Measurements from ENCODE around the gene ARL2BP.
A peak's percentile ranks its signal among the peaks of the same experiment; 100 is the strongest.
"Not testable (repeated sequence)": the region's sequence is repeated elsewhere in the genome, so short reads cannot be mapped to it uniquely, and the experiment has no call there.

Gene ARL2BP

DNA sequence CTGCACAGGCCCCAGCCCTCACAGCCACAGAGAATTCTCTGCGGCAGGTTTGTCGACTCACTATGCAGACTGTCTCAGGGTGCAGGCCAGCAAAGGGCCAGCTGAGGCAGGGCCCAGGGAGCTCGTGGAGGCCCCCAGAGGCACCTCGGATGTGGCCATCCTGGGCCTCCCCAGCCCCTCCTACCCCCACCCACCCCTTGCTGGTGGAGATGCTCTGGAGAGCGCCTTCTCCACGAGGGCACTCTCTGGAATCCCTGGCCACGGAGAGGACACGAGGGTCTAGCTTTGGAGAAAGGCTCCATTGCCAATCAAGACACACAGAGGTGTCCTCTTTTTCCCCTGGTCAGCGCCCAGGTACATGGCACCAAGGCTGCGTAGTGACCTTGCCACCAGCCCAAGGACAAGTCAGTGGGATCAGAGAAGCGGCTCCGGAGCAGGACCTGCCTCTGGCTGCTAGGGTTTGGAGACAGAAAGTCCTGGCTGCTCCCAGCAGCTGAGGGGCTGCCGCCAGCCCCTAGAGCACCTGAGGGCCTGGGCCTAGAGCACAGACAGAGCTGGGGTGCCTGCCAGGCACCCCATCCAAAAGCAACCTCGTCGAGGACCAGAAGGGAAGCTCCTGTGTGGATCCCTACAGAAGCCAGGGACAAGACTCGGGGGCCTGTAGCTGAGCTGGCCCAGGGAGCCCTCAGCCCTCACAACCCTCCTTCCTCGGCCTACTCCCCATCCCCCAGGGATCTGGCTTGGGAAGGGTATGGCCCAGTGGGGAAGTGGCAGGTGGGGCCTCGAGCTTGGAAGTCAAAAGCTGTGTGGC lies 18.7 kb downstream of the ARL2BP start:
- DNase-seq, result no peak

DNA sequence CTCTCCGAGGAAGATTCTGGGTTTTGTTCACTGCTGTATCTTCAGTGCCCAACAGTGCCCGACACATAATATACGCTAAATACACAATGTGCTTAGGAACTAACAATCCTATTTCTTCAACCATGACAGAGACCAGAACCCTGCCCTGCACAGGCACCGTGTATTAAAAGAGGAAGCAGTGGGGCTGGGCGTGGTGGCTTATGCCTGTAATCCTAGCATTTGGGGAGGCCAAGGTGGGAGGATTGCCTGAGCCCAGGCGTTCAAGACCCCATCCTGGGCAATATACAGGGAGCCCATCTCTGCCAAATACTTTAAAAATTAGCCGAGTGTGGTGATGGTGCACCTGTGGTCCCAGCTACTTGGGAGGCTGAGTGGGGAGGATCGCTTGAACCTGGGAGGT lies 19.3 kb downstream of the ARL2BP start:
- DNase-seq, result no peak

DNA sequence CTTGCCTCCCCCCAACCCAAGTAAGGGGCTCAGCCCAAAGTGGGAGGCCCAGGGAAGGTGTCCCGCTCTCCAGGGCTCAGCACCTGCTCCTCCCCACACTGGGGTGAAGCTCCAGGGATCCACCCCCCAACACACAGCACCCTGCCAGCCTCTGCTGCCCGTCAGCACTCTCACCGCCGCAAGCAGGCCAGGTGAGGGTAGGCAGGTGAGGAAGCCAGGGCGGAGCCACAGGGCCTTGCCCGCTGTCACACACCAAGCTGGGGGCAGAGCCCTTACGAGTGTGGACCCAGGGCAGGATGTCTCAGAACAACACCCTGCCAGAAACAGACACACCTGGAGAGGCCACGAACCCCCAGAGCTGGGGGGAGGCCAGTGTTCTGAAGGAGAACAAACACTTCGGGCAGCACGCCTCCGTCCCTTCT lies 19.9 kb downstream of the ARL2BP start:
- DNase-seq, result no peak

DNA sequence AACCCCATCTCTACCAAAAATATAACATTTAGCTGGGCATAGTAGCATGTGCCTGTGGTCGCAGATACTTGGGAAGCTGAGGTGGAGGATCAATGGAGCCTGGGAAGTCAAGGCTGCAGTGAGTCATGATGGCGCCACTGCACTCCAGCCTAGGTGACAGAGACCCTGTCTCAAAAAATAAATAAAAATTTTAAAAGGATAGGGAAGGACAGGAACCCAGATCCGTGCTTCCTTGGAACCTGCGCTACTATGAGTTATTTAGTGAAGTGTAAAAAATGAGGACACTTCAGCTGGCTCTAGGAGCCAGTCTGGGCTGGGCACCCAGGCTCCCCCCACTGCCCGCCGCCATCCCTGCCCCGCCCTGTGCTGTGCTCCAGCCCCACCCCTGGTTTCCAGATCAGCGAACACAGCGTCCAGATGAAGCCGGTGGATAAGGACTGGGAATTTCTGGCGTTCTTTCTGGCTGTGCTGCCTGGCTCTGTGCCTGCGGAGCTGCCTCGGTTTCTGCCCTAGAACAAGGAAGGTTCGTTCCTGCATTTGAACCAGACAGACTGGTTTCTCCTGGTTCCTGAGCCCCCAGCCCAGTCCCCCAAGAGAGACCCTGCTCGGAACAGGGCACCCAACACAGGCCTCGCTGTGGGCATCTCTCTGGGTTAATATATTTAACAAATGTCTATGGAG lies 20.9 kb downstream of the ARL2BP start:
- DNase-seq, result no peak

DNA sequence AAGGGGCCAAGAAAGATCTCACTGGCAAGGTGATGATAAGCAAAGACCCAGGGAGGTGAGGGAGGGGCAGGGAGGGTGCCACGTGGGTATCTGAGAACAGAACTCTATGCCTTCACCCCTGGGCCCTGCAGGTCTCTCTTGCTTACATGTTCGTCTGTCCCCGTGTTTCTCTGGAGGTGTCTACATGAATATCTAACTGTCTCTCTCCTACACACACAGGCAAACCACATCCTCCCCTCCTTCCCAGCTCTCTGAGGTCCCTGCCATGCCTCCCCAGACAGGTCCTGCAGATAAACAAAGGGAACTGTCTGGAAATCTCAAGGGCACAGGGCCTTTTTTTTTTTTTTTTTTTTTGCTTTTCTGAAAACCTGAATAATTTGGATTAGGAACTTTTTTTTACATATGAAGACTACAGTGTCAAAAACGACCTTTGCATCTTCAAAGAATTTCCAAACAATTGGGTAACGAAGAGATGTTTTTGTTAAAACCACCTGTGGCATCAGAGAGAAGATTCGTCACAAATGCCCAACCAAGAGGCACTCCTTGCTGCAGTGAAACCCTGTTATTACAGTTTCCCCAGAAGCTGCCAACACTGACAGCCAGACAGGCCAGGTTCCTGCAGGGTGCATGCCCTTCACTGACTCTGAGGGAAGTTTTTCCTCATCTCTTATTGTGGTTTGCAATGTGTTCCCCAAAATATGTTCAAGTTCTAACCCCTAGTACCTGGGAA lies 21.6 kb downstream of the ARL2BP start:
- peak; percentile 57 for DNase-seq

DNA sequence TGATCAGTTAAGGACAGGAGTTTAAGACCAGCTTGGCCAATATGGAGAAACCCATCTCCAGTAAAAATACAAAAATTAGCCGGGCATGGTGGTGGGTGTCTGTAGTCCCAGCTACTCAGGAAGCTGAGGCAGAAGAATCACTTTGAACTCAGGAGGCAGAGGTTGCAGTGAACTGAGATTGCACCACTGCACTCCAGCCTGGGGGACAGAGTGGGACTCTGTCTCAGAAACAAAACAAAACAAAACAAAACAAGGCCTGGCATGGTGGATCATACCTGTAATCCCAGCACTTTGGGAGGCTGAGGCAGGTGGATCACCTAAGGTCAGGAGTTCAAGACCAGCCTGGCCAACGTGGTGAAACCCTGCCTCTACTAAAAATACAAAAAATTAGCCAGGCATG lies 22.3 kb downstream of the ARL2BP start:
- DNase-seq, result peak; percentile 12

DNA sequence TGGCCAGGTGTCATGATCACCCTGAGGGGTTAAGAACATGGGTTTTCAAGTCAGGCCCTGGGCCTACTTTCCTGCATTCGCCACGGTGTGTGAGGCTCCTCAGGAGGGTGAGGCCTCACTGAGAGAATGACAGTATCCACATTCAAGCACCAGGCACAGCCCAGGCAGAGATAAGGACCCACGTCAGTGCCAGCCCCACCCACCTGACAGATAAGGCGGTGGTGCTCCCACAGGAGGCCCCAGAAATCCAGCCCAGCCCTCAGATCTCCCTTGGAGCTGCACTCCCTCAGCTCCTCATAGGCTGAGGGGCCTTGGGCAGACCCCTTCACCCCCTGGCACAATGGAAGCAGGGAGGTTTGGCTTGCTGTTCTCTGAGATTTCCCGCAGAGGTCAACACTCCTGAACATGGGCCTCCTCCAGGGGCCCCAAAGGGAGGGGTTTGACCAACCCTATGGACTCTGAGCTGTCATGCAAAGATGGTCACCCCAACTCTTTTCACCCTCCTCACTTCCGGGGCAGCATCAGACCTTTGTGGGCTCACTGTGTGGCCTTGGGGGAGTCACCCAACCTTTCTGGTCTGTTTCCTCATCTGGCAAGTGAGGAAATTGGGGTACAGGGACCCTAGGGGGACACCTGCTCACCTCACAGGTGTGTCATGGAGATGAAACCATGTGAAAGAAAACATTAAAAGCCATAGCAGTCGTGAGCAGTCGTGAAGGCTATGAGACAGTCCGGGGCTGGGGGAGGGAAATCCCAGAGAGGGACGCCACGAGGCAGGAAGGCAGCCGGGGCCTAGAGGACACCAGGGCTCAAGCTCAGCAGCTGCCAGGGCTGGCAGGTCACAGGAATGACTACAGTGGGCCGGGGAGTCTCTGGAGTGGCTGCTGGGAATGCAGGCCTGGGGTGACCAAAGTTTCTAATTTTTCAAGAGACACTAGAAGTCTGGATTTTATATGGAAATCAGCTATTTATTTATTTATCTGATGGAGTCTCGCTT lies 24.0 kb downstream of the ARL2BP start:
- no peak for DNase-seq

DNA sequence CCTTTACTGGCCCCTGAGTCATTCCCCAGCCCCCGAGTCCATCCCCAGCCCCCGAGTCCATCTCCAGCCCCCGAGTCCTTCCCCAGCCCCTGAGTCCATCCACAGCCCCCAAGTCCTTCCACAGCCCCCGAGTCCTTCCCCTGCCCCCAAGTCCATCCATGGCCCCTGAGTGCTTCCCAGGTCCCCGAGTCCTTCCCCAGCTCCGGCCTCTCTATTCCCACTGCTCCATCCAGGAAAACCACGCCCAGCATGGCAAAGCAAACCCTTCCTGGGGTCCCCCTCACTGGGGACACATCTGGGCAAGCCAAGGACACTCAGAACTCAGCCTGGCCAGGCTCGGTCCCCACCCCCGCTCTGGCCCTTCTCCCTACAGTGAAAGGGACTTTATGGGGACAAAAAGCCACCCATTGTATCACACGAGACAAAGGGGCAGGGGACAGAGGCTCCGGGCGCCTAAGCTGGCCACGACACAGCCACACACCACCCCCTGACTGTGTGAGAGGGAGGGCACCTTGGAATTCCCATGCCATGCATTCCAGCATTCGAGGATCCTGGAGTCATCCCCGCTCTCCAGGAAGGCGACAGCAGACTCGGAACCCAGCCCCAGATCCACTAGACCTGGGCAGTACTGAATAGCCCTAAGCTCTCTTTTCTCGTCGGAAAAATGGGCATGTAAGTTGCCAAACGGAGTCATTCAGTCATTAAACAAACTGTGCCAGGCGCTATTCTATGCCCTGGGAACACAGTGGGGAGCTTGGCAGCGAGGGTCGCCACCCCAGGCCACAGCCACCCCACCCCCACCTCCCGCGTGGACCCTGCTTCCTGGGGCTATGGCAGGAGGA lies 25.4 kb downstream of the ARL2BP start:
- DNase-seq, result no peak

DNA sequence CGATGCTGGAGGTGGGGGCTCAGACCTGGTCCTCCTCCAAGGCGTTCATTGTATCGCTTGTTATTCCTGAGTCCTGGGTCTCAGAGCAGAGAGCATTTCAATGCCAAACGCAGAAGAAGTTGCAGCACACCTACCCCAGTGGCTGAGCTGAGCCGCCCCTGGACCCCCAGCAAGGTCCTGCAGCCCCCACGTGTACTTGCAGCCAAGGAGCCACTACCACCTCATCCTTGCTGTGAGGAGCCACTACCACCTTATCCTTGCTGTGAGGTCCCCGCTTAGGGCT lies 25.9 kb downstream of the ARL2BP start:
- DNase-seq, result no peak

DNA sequence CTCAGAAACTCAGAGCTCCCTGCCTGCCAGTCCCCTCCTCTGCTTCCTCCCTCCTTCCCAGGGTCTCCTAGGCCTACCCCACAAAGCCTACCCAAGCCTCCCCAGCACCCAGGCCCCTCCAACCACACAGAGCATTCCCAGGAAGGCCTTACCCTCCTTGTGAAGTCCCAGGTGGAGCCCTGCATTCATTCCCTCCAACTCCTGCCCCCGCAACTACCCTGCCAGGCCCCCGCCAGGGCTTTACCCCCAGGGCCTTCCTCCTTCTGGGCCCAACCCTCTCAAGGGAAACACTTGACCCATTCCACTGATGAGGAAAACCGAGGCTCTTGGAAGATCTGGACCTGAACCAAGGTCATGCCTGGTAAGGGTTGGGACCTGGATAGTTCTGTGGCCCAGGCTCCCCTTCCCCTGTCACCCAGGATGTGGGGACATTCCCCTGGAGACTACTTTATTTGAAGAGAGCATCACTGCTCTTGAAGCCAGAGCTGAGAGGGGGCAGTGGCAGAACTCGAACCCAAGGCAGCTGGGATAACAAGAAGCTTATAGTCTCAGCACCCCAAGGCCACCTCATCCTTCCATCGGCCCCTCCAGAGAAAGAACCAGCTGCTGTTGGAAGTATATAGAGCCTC lies 26.9 kb downstream of the ARL2BP start:
- DNase-seq, result no peak

DNA sequence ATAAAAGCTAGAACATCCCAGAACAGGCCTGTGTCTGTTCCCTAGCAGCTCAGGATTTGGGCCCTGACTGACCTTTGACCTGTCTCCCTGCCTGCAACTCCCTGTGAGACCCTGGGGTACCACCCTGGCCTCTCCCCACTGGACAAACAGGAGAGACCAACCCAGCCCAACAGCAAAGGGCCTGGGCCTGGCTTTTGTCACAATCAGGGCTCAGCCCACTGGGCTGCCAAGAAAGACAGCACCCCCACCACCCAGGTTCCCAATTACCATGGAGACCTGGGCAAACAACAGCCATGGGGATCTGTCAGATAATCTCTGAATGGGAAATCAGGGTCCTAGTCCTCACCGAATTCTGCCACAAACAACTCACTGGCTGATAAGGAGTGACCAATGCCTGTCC lies 28.3 kb downstream of the ARL2BP start:
- DNase-seq, result no peak

DNA sequence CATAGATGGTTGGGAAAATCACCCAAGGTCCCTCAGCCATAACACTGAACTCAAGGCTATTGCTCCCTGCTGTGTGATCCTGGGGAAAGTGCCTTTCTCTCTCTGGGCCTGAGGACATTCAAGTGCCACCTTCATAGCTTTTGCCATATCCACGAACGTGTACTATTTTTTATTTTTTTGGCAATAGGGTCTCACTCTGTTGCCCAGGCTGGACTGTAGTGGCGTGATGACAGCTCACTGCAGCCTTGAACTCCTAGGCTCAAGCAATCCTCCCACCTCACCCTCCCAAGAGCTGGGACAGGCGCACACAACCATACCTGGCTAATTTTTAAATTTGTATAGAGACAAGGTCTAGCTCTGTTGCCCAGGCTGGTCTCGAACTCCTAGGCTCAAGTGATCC lies 28.8 kb downstream of the ARL2BP start:
- no peak for DNase-seq

DNA sequence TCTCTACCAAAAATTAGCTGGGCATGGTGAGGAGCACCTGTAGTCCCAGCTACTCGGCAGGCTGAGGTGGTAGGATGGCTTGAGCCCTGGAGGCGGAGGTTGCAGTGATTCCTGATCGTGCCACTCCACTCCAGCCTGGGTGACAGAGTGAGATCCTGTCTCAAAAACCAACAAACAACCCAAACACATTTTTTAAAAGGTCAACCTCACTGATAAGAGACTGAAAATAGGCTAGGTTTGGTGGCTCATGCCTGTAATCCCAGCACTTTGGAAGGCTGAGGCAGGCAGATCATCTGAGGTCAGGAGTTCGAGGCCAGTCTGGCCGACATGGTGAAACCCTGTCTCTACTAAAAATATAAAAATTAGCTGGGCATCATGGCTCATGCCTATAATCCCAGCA lies 30.9 kb downstream of the ARL2BP start:
- not testable (repeated sequence) for DNase-seq

DNA sequence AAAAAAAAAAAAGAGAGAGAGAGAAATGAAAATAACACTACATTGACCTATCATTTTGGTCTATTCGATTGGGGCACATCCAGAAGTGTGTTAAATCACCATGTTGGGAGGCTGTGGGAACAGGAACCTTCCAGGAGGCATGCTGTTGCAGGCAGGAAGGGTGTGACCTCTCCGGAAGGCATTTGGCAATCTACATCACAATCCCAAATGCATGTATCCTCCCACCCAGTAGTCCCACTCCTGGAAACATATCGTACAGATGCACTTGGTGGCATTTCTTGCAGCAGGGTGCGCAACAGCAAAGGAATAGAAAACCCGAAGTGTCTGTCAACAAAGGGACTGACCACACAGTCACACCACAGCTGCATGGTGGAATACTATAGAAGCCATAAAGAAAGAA lies 31.5 kb downstream of the ARL2BP start:
- no peak for DNase-seq

DNA sequence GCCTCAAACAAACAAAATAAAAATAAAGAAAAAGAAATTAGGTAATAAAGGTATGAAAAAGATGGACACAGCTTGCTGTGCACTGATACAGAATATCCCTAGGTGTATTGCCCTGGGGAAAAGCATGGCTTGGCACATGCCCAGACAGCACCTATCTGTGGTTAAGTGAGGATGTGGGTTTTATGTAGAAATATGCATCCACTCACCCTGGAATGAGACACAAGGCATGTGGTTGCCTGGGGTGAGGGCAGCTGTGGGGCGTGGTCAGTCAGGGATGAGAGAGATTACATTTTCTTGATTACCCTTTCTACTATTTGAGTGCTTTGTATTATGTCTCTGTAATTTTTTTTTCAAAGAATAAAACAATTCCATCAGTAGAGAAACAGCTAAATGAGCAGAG lies 32.5 kb downstream of the ARL2BP start:
- peak; percentile 80 for DNase-seq

DNA sequence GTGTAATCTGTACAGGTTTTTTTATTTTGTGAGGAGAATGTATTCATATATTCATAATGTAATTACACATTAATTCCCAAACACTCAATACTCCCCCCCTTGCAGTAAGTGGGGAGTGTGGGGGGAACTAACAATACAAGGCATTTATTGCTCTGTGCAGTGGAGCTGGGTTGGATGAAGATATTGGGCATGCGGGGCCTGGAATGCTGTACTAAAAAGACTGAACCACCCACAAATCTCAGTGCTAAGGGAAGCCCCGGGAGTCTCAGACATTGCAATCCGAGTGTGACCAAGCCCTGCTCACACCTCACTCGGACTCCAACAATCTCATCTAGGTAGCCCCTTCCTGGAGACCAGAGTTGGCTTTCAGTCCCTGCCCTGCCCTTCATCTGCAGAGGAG lies 33.4 kb downstream of the ARL2BP start:
- DNase-seq, result no peak

DNA sequence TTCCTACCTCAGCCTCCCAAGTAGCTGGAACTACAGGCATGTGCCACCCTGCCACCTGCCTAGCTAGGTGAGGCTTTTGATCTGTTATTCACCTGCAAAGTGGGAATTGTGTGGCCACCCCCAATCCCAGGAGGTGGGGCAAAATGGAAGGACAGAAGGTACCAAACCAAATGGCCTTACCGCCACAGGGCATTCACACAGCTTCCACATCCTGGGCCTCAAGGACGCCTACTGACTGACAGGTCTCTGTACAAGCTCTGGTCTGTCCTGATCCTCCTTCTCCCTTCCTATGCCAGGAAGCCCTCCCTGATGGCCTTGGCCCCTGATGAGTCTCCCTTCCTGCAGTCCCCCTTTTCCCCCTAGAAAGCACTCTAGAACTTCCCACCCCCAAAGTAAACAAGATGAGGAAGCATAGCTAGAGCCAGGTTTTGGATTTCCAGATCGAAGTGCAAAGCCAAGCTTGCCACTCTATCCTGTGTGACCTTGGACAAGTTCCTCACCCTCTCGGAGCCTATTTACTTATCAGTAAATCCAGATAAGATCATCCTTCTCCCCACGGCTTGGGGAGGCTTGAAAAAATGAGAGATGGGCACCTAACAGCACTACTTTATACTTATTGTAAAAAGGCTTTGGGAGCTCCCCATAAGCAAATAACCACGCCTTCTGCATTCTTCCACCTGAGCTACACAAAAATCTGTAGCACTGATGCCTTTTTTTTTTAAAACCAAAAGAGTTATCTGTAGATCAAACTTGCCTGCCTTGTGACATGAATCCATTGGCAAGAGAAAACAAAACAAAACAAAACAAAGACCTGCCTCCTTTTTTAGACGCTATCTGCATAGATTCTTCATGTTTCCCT lies 35.0 kb downstream of the ARL2BP start:
- peak; percentile 49 for DNase-seq

DNA sequence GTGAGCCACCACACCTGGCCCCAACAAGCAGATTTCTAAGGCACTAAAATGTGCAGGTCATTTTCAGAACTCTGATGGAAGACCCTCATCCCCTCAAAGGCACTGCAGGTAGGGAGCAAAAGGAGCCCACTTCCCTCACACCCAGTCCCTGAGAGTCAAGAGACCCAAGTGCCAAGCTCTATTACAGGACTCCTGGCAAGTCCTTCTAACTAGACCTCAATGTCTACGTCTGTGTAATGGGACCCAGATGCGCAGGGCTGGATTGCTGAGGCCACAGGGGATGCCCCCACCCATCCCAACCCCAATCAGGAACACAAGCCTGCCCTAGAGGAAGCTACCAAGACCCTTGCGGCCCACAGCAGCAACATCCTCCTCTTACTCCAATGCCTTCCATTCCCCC lies 36.7 kb downstream of the ARL2BP start:
- no peak for DNase-seq

DNA sequence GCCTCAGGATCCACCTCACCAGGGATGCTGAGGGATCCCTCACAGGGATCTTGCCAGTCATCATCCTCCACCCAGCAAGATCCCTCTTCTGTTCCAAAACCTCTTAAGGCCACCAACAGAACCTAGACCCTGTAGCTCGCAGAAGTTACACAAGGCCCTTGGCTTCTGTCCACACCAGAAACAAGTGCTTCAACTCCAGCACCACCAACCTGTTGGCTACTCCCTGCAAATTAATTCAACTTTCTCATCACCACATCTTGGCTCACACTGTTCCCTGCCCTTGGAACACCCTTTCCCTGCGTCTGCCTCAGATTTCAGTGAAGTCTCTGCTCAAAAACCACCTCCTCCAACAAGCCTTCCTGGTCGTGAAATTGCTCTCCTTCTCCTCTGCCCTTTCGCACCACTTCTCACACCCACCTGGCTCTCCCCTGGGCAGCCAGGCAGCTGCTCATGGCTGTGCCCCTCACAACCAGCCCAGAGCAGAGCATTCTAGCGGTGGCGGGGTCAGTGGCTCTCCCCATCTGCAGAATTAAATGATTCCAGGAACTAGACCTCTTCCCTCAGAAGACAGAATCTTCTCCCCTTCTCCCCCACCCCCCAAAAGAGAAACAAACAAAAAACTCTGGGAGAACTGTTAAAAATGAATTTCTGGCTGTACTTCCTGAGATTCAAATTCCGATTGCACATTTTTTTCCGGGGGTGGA lies 37.6 kb downstream of the ARL2BP start:
- no peak for DNase-seq

Data from central memory CD4-positive, alpha-beta T cell (primary cell).